CD1c-positive myeloid dendritic cell (primary cell): ENCODE measurements around the gene TMEM51.

Experiments used
- DNase-seq: peaks from one replicate; pipeline ENCODE4 v3.0.0-alpha.2; 2016; ENCODE audit errors: extremely low spot score

TMEM51 gene

GRCh38 chr1:15153184-15153841, at the start of gene TMEM51:
TMEM51 (plus strand) TSS chr1:15153747; CDS start chr1:15215088, 61,341 bp downstream.
- DNase-seq = peak; percentile 59

- no peak for DNase-seq
These were observed 49.6 kb upstream of the TMEM51 start for GRCh38 chr1:15103906-15104305.

- DNase-seq = no peak
These were observed 48.8 kb upstream of the TMEM51 start for GRCh38 chr1:15104768-15105167.

- peak; percentile 72 for DNase-seq
These were observed 46.9 kb upstream of the TMEM51 start for GRCh38 chr1:15106608-15107007.

GRCh38 chr1:15107058-15107687, 46.4 kb upstream of the TMEM51 start:
- no peak for DNase-seq

GRCh38 chr1:15107911-15108310, 45.6 kb upstream of the TMEM51 start:
- DNase-seq = no peak

- no peak for DNase-seq
These were observed 43.2 kb upstream of the TMEM51 start for GRCh38 chr1:15110128-15110866.

- no peak for DNase-seq
These were observed 42.7 kb upstream of the TMEM51 start for GRCh38 chr1:15110867-15111230.

GRCh38 chr1:15113146-15113545, 40.4 kb upstream of the TMEM51 start:
- no peak for DNase-seq

GRCh38 chr1:15114884-15115283, 38.7 kb upstream of the TMEM51 start:
- DNase-seq = no peak

- no peak for DNase-seq
These were observed 37.8 kb upstream of the TMEM51 start for GRCh38 chr1:15115542-15116330.

- no peak for DNase-seq
These were observed 36.6 kb upstream of the TMEM51 start for GRCh38 chr1:15116966-15117365.

GRCh38 chr1:15117671-15118325, 35.7 kb upstream of the TMEM51 start:
- DNase-seq = no peak

GRCh38 chr1:15118579-15118978, 35.0 kb upstream of the TMEM51 start:
- DNase-seq = no peak

- no peak for DNase-seq
These were observed 33.1 kb upstream of the TMEM51 start for GRCh38 chr1:15120251-15120945.

GRCh38 chr1:15122331-15122730, 31.2 kb upstream of the TMEM51 start:
- no peak for DNase-seq

GRCh38 chr1:15123270-15123669, 30.3 kb upstream of the TMEM51 start:
- DNase-seq = no peak

GRCh38 chr1:15123925-15124324, 29.6 kb upstream of the TMEM51 start:
- DNase-seq = no peak

- DNase-seq = no peak
These were observed 29.0 kb upstream of the TMEM51 start for GRCh38 chr1:15124362-15125100.

- DNase-seq = no peak
These were observed 28.3 kb upstream of the TMEM51 start for GRCh38 chr1:15125101-15125745.
